SK-MEL-5 (cell line): Measurements from ENCODE around the gene GABRQ. TPM values are rescaled to one million over a fixed set of nuclear protein-coding genes. Genes with fewer than 3 reads are reported as not detected.
A peak's percentile ranks its signal among the peaks of the same experiment; 100 is the strongest.

Experiments used
- DNase-seq: peaks from one replicate; pipeline ENCODE4 v3.0.0-alpha.2; 2016; ENCODE audit warnings: low read depth, low spot score
- in situ Hi-C: cut with HindIII; loops from 2 replicates; pipeline ENCODE4 v1.10.0; 2016; ENCODE audit warnings: low sequenced_read_pairs, high pct_unique_total_duplicates, low pct_unique_long_range_greater_than_20kb
- polyA plus RNA-seq, 2 experiments: library from polyadenylated mRNA; depleted of rRNA; stranded (reverse); fragments of >200 nt; gene quantifications; 2 replicates each; pipeline ENCODE4 v1.2.3, GENCODE V29; 2015
- total RNA-seq: library from RNA; depleted of rRNA; stranded (reverse); fragments of >200 nt; shearing (Covaris generic); gene quantifications from 2 replicates; pipeline ENCODE4 v1.2.3, GENCODE V29; 2014; rRNA removed

GABRQ gene
- total RNA-seq, result not detected in 2 replicates
- not detected in 2 replicates for polyA plus RNA-seq (2015; cell fraction: cytosol; rRNA removed)
- not detected in 2 replicates for polyA plus RNA-seq (2015; cell fraction: nucleus; rRNA removed)

GRCh38 chrX:152637649-152638442 lies at the start of gene GABRQ:
GABRQ (plus strand) TSS chrX:152637895; CDS start chrX:152638203, 308 bp downstream.
- in situ Hi-C loops, result loop anchor here (25.0 kb wide), 1 partner anchor 174 kb away; no protein-coding TSS in a partner anchor
- DNase-seq, result no peak

GRCh38 chrX:152588206-152588605 lies 49.5 kb upstream of the GABRQ start:
- DNase-seq, result no peak
- in situ Hi-C loops, result no loop called here

GRCh38 chrX:152600853-152601633 lies 36.7 kb upstream of the GABRQ start:
- DNase-seq, result no peak
- in situ Hi-C loops, result no loop called here

- in situ Hi-C loops, result no loop called here
These were observed 35.7 kb upstream of the GABRQ start for GRCh38 chrX:152601848-152602616.

GRCh38 chrX:152614791-152615190 lies 22.9 kb upstream of the GABRQ start:
- in situ Hi-C loops, result no loop called here
- DNase-seq, result no peak

More at GRCh38 chrX:152601848-152602616, 35.7 kb upstream of the GABRQ start:
- DNase-seq, result peak; percentile 52

GRCh38 chrX:152619897-152620296 lies 17.8 kb upstream of the GABRQ start:
- no peak for DNase-seq
- in situ Hi-C loops, result no loop called here

- DNase-seq, result peak; percentile 59
- in situ Hi-C loops, result loop anchor here (25.0 kb wide), 1 partner anchor 180 kb away; no protein-coding TSS in a partner anchor
These were observed 5.1 kb upstream of the GABRQ start for GRCh38 chrX:152632445-152633097.

GRCh38 chrX:152635941-152636340 lies 1.8 kb upstream of the GABRQ start:
- DNase-seq, result peak; percentile 61
- in situ Hi-C loops, result loop anchor here (25.0 kb wide), 1 partner anchor 176 kb away; no protein-coding TSS in a partner anchor

GRCh38 chrX:152638443-152638904 lies 779 bp downstream of the GABRQ start:
- DNase-seq, result no peak
- in situ Hi-C loops, result loop anchor here (25.0 kb wide), 1 partner anchor 174 kb away; no protein-coding TSS in a partner anchor

GRCh38 chrX:152639426-152639825 lies 1.7 kb downstream of the GABRQ start:
- DNase-seq, result no peak
- in situ Hi-C loops, result loop anchor here (25.0 kb wide), 1 partner anchor 173 kb away; no protein-coding TSS in a partner anchor

- no peak for DNase-seq
These were observed 2.5 kb downstream of the GABRQ start for GRCh38 chrX:152640034-152640818.

GRCh38 chrX:152641256-152641875 lies 3.7 kb downstream of the GABRQ start:
- in situ Hi-C loops, result loop anchor here (25.0 kb wide), 1 partner anchor 171 kb away; no protein-coding TSS in a partner anchor
- no peak for DNase-seq

More at GRCh38 chrX:152640034-152640818, 2.5 kb downstream of the GABRQ start:
- in situ Hi-C loops, result loop anchor here (25.0 kb wide), 1 partner anchor 172 kb away; no protein-coding TSS in a partner anchor

- in situ Hi-C loops, result loop anchor here (25.0 kb wide), 1 partner anchor 170 kb away; no protein-coding TSS in a partner anchor
- peak; percentile 69 for DNase-seq
These were observed 4.3 kb downstream of the GABRQ start for GRCh38 chrX:152641996-152642395.

- DNase-seq, result no peak
- in situ Hi-C loops, result loop anchor here (25.0 kb wide), 1 partner anchor 169 kb away; no protein-coding TSS in a partner anchor
These were observed 5.4 kb downstream of the GABRQ start for GRCh38 chrX:152642931-152643564.

GRCh38 chrX:152646961-152647360 lies 9.3 kb downstream of the GABRQ start:
- no peak for DNase-seq
- in situ Hi-C loops, result loop anchor here (25.0 kb wide), 1 partner anchor 165 kb away; no protein-coding TSS in a partner anchor
